ENCODE data around the gene SRSF2.

The SRSF2 gene

DNA sequence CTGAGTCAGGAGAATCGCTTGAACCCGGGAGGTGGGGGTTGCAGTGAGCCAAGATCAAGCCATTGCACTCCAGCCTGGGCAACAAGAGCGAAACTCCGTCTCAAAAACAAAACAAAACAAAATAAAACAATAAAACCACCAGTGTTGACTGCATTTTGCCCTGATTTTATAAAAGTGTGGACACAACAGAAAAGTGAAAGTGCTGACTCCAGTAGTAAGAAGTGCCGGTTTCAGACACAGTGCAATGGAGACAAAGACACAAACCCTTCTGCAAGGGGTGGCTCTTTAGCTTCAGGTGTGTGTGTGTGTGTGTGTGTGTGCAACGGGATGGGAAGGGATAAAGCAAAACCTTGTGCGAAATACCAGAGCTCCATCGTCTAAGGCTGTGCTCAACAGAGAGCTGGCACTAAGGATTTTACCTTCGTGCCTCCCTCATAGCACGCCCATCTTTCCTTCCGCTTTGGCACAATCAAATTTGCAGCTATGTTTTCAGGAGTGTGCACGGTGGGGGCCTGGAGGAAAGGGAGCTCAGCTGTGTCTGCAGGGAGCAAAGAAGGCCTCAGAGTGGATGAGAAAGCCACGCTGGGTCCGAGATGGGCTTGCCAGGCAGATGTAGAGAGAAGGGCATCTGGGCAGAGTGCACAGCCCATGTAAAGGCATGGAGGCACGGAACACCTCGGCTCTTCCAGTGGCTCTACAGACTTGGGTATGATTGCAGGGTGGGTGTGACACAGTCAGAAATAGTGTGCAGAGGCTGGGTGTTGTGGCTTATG lies 41.9 kb downstream of the SRSF2 start:
- Histone ChIP-seq H3K27me3 (ENCODE audit: insufficient read depth, low read length) (no peaks in the 10 kb centered on the region), H3K4me3 (ENCODE audit: low read length) (no peak overlapping the region), H3K9ac (ENCODE audit: low read depth, low read length) (no peak overlapping the region), H3K36me3 (ENCODE audit: insufficient read depth, low read length) (no peaks in the 10 kb centered on the region), H3K9me3 (ENCODE audit: insufficient read depth, low read depth, low read length) (no peaks in the 10 kb centered on the region), H3K4me1 (ENCODE audit: insufficient read depth, low read length) (peaks cover 14% of the 10 kb centered on the region), H3K27ac (ENCODE audit: low read depth, low read length) (no peak overlapping the region)
- WGBS, result 91% methylated on average over 14 of the region's 16 CpGs

DNA sequence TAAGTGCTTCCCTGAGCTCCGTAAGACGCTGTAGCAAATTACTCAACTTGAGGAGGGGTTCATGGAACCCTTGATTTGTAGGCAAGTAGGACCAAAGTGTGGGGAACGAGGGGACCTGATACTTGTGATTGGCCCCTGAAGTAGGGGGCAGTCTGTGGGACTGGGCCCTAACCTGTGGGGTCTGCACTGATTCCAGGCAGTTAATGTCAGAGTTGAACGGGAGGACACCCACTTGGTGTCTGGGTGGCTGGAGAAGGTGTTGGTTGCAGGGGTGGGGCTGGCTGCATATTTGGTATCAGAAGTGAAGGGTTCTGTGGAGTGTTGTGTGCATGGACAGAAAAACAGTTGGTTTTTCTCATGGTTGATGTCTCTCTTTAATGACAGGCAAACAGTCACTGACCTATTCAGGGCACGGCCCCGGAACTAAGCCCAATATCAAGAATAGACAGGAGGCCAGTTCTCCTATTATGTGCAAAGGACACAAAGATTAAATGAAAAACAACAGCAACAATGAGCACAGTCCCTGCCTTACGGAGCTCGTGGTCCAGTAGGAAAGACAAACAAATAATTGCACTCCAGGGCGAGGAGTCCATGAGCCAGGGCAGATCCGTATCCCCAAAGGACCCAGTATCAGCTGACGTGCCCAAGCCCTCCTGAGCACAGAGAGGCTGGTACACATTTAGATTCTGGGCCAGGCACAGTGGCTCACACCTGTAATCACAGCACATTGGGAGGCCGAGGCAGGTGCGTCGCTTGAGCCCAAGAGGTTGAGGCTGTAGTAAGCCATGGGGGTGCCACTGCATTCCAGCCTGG lies 45.5 kb downstream of the SRSF2 start:
- Histone ChIP-seq H3K9me3 (ENCODE audit: insufficient read depth, low read depth, low read length) (no peaks in the 10 kb centered on the region), H3K9ac (ENCODE audit: low read depth, low read length) (no peak overlapping the region), H3K4me3 (ENCODE audit: low read length) (no peak overlapping the region), H3K36me3 (ENCODE audit: insufficient read depth, low read length) (no peaks in the 10 kb centered on the region), H3K27ac (ENCODE audit: low read depth, low read length) (no peak overlapping the region), H3K27me3 (ENCODE audit: insufficient read depth, low read length) (no peaks in the 10 kb centered on the region), H3K4me1 (ENCODE audit: insufficient read depth, low read length) (no peaks in the 10 kb centered on the region; the same call in 1 of the 2 replicates)
- WGBS, result 93% methylated on average over 14 of the region's 14 CpGs

DNA sequence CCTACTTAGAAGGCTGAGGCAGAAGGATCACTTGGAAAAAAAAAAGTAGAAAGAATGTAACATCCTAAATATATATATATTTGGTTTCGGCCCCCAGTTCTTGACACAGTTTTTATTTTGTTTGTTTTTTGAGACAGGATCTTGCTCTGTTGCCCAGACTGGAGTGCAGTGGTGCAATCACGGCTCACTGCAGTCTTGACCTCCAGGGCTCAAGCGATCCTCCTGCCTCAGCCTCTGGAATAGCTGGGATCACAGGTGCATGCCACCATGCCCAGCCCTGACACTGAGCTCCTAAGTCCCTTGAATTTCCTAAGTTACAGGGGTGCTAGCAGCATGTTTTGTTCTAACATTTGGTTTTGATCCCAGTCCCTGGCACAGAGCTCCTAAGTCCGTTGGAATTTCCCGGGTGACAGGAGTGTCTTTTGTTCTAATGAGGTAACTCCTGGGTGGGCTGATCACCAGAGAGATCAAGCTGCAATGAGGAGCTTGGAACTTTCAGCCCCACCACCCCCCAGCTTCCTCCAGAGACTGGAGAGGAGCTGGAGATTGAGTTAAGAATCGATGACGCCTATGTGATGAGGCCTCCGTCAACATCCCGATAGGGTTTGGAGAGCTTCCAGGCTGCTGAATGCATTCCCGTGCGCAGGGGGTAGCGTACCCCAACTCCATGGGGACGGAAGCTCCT lies 46.4 kb downstream of the SRSF2 start:
- Histone ChIP-seq H3K4me1 (ENCODE audit: insufficient read depth, low read length) (no peaks in the 10 kb centered on the region; the same call in 1 of the 2 replicates), H3K27me3 (ENCODE audit: insufficient read depth, low read length) (no peaks in the 10 kb centered on the region), H3K27ac (ENCODE audit: low read depth, low read length) (no peak overlapping the region), H3K4me3 (ENCODE audit: low read length) (no peak overlapping the region), H3K36me3 (ENCODE audit: insufficient read depth, low read length) (no peaks in the 10 kb centered on the region), H3K9ac (ENCODE audit: low read depth, low read length) (no peak overlapping the region), H3K9me3 (ENCODE audit: insufficient read depth, low read depth, low read length) (no peaks in the 10 kb centered on the region)
- 92% methylated on average over 13 of the region's 13 CpGs for WGBS

DNA sequence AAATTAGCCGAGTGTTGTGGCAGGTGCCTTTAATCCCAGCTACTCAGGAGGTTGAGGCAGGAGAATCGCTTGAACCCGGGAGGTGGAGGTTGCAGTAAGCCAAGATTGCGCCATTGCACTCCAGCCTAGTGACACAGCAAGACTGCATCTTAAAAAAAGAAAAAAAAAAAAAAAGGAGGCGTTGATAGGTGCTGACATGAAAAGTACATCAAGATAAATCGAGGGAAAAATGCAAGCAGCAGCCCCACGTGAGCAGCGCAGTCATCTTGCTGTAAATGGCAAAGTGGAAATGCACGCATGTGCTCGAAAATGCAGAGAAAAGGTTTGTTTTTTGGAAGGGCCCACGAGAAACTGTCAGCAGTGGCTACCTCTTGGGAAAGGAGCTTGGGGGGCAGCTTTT lies 47.3 kb downstream of the SRSF2 start:
- whole genome bisulfite sequencing, result 96% methylated on average over 11 of the region's 11 CpGs
- no peak overlapping the region for H3K9ac ChIP-seq (ENCODE audit: low read depth, low read length)
- H3K36me3 ChIP-seq (ENCODE audit: insufficient read depth, low read length), result no peaks in the 10 kb centered on the region
- no peak overlapping the region for H3K27ac ChIP-seq (ENCODE audit: low read depth, low read length)
- no peaks in the 10 kb centered on the region for H3K27me3 ChIP-seq (ENCODE audit: insufficient read depth, low read length)
- H3K9me3 ChIP-seq (ENCODE audit: insufficient read depth, low read depth, low read length), result no peaks in the 10 kb centered on the region
- H3K4me3 ChIP-seq (ENCODE audit: low read length), result no peak overlapping the region
- no peaks in the 10 kb centered on the region; the same call in 1 of the 2 replicates for H3K4me1 ChIP-seq (ENCODE audit: insufficient read depth, low read length)

DNA sequence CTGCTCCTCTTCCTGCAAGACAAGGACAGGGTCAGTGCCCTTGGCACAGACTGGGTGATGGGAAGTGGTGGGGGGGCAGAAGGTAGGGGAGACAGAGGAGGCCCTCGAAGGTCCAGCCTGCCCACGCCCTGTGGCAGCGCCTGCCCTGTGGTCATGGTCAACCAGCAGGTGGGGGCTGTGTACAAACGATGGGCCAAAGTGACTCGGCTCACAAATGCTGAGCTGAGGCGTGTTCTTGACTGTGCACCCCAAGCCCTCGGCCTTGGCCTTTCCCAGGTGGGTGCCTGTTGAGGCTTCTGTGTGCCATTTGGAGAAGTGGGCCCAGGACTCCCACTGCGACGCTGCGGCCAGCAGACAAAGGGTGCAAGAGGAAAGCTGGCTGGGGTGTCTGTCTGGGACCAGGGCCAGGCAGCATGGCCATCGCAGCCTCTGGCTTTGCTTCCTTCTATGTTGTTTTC lies 48.9 kb downstream of the SRSF2 start:
- WGBS, result 98% methylated on average over 11 of the region's 11 CpGs
- H3K4me1 ChIP-seq (ENCODE audit: insufficient read depth, low read length), result peaks cover 7% of the 10 kb centered on the region
- no peaks in the 10 kb centered on the region for H3K27me3 ChIP-seq (ENCODE audit: insufficient read depth, low read length)
- no peaks in the 10 kb centered on the region for H3K9me3 ChIP-seq (ENCODE audit: insufficient read depth, low read depth, low read length)
- H3K27ac ChIP-seq (ENCODE audit: low read depth, low read length), result no peak overlapping the region
- no peaks in the 10 kb centered on the region for H3K36me3 ChIP-seq (ENCODE audit: insufficient read depth, low read length)
- H3K9ac ChIP-seq (ENCODE audit: low read depth, low read length), result no peak overlapping the region
- no peak overlapping the region for H3K4me3 ChIP-seq (ENCODE audit: low read length)

DNA sequence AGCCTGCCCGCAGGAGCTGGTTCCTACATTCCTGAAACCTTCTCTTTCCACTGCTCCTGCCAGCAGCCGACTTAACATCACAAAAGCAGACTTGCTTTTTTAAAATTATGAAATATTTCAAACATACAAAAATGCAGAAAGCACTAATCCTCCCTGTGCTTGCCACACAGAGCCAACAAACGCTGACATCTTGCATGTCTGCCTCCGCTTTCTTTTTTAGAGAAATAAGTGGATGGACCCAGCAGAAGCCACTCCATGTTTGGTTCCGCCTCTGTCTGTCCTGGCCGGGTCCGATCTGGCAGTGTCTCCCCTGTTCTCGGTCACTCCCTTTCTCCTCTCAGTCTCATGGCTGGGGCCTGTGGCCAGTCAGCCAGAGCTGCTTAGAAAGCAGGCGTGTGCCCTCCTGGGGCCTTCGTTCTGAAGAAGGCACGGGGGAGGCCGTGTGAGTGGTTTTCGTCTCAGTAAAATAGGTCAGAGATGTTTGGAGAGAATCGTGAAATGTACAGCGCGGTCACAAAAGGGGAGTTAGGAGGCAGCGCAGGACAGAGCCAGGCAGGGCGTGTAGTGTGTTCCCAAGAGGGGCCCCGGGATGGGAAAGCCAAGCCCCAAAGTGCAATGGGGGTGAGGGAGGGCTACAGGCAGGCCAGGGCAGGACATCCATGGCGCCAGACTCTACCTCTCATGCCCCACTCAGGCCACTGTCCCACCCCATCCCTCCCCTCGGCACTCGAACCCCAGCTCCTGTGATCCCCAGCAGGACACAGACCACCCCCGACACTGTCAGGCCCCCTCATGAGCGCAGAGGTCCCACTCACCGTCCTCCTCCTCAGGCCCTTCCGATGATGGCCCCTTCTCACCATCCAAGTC lies 49.6 kb downstream of the SRSF2 start:
- H3K9me3 ChIP-seq (ENCODE audit: insufficient read depth, low read depth, low read length), result no peaks in the 10 kb centered on the region
- H3K4me3 ChIP-seq (ENCODE audit: low read length), result no peak overlapping the region
- 85% methylated on average over 26 of the region's 26 CpGs for WGBS
- no peaks in the 10 kb centered on the region for H3K27me3 ChIP-seq (ENCODE audit: insufficient read depth, low read length)
- H3K36me3 ChIP-seq (ENCODE audit: insufficient read depth, low read length), result no peaks in the 10 kb centered on the region
- H3K9ac ChIP-seq (ENCODE audit: low read depth, low read length), result no peak overlapping the region; the same call in 1 of the 2 replicates
- H3K27ac ChIP-seq (ENCODE audit: low read depth, low read length), result no peak overlapping the region
- peaks cover 7% of the 10 kb centered on the region for H3K4me1 ChIP-seq (ENCODE audit: insufficient read depth, low read length)

DNA sequence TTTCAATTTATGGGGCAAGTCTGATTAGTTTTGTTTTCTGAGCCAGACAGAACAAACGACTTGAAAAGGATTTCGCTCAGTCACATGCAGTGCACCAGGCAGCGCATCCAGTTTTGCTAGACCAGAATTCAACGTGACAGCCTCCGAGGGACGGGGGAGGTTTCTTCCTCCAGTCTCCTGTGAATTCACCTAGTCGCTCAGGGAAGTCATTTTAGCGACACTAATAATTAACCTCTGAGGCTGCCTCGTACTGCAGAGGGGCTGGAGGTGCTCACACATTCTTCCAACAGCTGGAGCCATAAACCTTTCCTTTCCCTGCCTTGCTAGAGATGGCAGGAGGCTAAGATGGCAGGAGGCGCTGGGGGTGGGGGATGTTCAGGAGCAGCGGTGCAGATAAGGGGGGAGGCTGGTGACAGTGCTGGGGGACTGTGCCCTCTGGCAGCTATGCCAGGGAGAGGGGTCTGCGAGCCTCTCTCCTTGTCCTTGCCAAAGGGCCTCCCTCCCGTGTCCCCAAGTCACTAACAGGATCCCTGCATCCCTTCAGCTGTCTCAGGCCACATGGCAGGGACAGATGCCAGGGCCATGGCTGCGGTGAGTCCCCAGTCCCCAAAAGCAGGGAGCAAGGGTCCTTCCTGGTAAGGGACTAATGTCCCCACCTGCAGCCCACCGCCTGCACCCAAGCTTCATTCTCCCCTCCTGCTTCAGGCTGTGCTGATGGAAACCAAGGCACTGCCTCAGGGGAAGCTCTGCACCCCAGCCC lies 50.4 kb downstream of the SRSF2 start:
- no peak overlapping the region for H3K4me3 ChIP-seq (ENCODE audit: low read length)
- no peaks in the 10 kb centered on the region for H3K9me3 ChIP-seq (ENCODE audit: insufficient read depth, low read depth, low read length)
- no peaks in the 10 kb centered on the region for H3K36me3 ChIP-seq (ENCODE audit: insufficient read depth, low read length)
- no peak overlapping the region for H3K9ac ChIP-seq (ENCODE audit: low read depth, low read length)
- no peaks in the 10 kb centered on the region for H3K27me3 ChIP-seq (ENCODE audit: insufficient read depth, low read length)
- 87% methylated on average over 15 of the region's 15 CpGs for WGBS
- peaks cover 7% of the 10 kb centered on the region for H3K4me1 ChIP-seq (ENCODE audit: insufficient read depth, low read length)
- H3K27ac ChIP-seq (ENCODE audit: low read depth, low read length), result no peak overlapping the region

DNA sequence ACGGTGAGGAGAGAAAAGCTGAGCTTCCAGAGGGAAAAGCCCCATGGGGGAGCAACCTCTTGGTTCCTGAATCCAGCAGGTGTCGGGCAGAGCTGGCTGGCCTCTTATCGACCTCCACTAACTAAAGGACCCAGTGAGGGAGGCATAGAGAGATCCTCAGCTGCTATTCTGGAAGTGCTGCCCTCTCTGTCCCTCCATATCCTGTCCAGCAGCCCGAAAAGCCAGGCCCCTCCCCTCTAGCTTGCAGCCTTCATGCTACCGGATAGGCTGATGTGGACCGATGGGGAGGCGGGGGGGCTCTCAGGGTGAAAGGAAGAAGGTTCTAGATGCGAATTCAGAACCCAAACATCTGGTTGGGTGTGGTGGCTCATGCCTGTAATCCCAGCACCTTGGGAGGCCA lies 51.3 kb downstream of the SRSF2 start:
- H3K36me3 ChIP-seq (ENCODE audit: insufficient read depth, low read length), result no peaks in the 10 kb centered on the region
- 92% methylated on average over 8 of the region's 8 CpGs for WGBS
- H3K4me1 ChIP-seq (ENCODE audit: insufficient read depth, low read length), result peaks cover 7% of the 10 kb centered on the region
- H3K27ac ChIP-seq (ENCODE audit: low read depth, low read length), result no peak overlapping the region
- no peak overlapping the region for H3K4me3 ChIP-seq (ENCODE audit: low read length)
- H3K9me3 ChIP-seq (ENCODE audit: insufficient read depth, low read depth, low read length), result no peaks in the 10 kb centered on the region
- H3K9ac ChIP-seq (ENCODE audit: low read depth, low read length), result no peak overlapping the region
- no peaks in the 10 kb centered on the region for H3K27me3 ChIP-seq (ENCODE audit: insufficient read depth, low read length)

DNA sequence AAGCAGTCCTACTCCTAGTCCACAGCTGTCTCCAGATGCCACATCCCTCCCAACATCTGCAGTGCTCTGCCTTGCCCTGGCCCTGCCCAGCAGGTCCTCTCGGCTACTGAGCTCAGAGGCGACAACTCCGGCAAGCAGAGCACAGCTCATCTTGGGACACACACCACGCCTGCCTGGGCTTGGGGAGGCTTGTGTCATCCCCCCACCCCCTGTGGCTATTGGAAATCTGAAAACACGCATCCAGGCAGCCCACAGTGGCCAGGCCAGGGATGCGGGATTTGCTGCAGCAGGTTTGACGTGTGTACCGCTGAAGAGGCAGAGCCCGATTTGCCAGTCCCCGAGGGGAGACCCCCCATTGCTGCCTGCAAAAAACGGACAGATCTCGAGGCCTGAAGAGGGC lies 51.8 kb downstream of the SRSF2 start:
- Histone ChIP-seq H3K4me1 (ENCODE audit: insufficient read depth, low read length) (peaks cover 7% of the 10 kb centered on the region), H3K27me3 (ENCODE audit: insufficient read depth, low read length) (no peaks in the 10 kb centered on the region), H3K36me3 (ENCODE audit: insufficient read depth, low read length) (no peaks in the 10 kb centered on the region), H3K9ac (ENCODE audit: low read depth, low read length) (no peak overlapping the region), H3K4me3 (ENCODE audit: low read length) (no peak overlapping the region), H3K27ac (ENCODE audit: low read depth, low read length) (no peak overlapping the region), H3K9me3 (ENCODE audit: insufficient read depth, low read depth, low read length) (no peaks in the 10 kb centered on the region)
- WGBS, result 92% methylated on average over 12 of the region's 12 CpGs

DNA sequence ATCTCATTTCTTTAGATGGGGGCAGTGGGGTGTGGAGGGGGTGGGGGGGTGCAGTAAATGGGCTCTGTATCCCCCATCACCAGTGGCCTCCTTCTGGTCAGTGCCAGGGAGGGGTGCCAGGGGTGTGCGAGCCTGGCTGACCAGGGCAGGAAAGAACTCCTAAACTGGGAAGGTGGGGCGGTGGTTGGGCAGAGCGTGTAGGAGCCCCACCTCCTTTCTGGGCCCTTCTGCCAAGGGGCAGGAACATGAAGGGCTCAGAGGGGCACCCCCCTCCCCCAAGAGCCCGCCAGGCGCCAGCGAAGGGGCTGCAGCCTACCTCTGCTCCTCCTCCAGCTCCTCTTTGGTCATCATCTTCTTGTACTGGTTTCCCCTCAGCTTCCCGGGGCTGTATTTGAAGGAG lies 52.4 kb downstream of the SRSF2 start:
- WGBS, result 89% methylated on average over 7 of the region's 7 CpGs
- no peaks in the 10 kb centered on the region for H3K36me3 ChIP-seq (ENCODE audit: insufficient read depth, low read length)

More for the DNA sequence above, 52.4 kb downstream of the SRSF2 start:
- Histone ChIP-seq H3K9me3 (ENCODE audit: insufficient read depth, low read depth, low read length) (no peaks in the 10 kb centered on the region), H3K27me3 (ENCODE audit: insufficient read depth, low read length) (no peaks in the 10 kb centered on the region), H3K4me3 (ENCODE audit: low read length) (no peak overlapping the region), H3K27ac (ENCODE audit: low read depth, low read length) (no peak overlapping the region), H3K9ac (ENCODE audit: low read depth, low read length) (no peak overlapping the region), H3K4me1 (ENCODE audit: insufficient read depth, low read length) (peaks cover 7% of the 10 kb centered on the region)
